ENCODE measurements around the gene ERC1.
A peak's percentile ranks its signal among the peaks of the same experiment; 100 is the strongest.
"Not testable (repeated sequence)": the region's sequence is repeated elsewhere in the genome, so short reads cannot be mapped to it uniquely, and the experiment has no call there.

Gene ERC1

GRCh38 chr12:1305791-1306500, 314.9 kb downstream of the ERC1 start:
- H3K4me3 ChIP-seq = no peak overlapping the region
- H3K27me3 ChIP-seq (ENCODE audit: low read depth) = no peaks in the 10 kb centered on the region
- in situ Hi-C loops (cut with MboI; ENCODE audit: low sequenced_read_pairs) = no loop called here
- H3K36me3 ChIP-seq (replicated peaks) = no peaks in the 10 kb centered on the region; the same call in 1 of the 2 replicates
- H3K9me3 ChIP-seq = no peaks in the 10 kb centered on the region
- H3K4me1 ChIP-seq = no peaks in the 10 kb centered on the region
- DNase-seq (ENCODE audit: low spot score in 2 of 2) = no peak

- H3K36me3 ChIP-seq (replicated peaks) = no peaks in the 10 kb centered on the region; the same call in 1 of the 2 replicates
- in situ Hi-C loops (cut with MboI; ENCODE audit: low sequenced_read_pairs) = no loop called here
- H3K27me3 ChIP-seq (ENCODE audit: low read depth) = no peaks in the 10 kb centered on the region
- DNase-seq (ENCODE audit: low spot score in 2 of 2) = no peak
- no peak overlapping the region for H3K4me3 ChIP-seq
- H3K4me1 ChIP-seq = no peaks in the 10 kb centered on the region
- no peaks in the 10 kb centered on the region for H3K9me3 ChIP-seq
These were observed 315.8 kb downstream of the ERC1 start for GRCh38 chr12:1306817-1307216.

GRCh38 chr12:1307796-1308195, 316.8 kb downstream of the ERC1 start:
- Histone ChIP-seq H3K4me1 (no peaks in the 10 kb centered on the region), H3K27me3 (ENCODE audit: low read depth) (no peaks in the 10 kb centered on the region), H3K36me3 (replicated peaks) (no peaks in the 10 kb centered on the region; the same call in 1 of the 2 replicates), H3K4me3 (no peak overlapping the region), H3K9me3 (no peaks in the 10 kb centered on the region)
- DNase-seq (ENCODE audit: low spot score in 2 of 2) = no peak
- in situ Hi-C loops (cut with MboI; ENCODE audit: low sequenced_read_pairs) = no loop called here

DNA sequence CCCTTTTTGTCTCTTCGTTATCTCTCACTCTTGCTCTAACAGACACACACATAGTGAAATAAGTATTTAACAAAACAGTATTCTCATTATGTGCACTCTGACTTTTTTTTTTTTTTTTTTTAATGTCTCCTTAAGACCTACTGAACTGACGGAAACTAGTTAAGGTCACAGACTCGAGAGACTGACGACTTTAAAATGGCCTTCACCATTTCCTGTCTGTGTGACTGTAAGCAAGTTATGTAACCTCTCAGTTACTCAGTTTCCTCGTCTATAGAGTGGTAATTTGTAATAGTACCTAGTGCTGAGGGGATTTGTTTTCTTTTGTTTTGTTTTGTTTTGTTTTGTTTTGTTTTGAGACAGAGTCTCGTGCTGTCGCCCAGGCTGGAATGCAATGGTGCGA, 318.6 kb downstream of the ERC1 start:
- Histone ChIP-seq H3K27me3 (ENCODE audit: low read depth) (no peaks in the 10 kb centered on the region), H3K36me3 (replicated peaks) (no peaks in the 10 kb centered on the region; the same call in 1 of the 2 replicates), H3K4me3 (no peak overlapping the region), H3K9me3 (no peaks in the 10 kb centered on the region), H3K4me1 (no peaks in the 10 kb centered on the region)
- in situ Hi-C loops (cut with MboI; ENCODE audit: low sequenced_read_pairs) = no loop called here
- no peak for DNase-seq (ENCODE audit: low spot score in 2 of 2)

DNA sequence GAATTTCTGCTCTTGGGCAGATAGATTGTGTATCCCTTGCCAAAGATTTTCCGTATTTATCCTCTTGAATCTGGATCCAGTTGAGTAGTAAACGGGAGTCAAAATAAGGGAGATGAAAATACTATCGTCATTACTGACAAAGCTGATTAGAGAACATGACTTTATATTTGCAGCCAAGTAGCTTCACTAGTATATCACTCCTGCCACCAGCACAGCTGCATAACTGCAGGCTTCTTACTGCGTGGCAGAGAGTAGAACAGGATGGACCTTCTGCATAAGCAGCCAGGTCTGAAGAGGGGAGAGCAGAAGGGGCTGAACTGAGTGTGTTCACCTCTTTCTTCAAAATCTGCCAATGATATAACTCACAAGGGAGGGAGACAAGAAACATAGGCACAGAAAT, 319.6 kb downstream of the ERC1 start:
- H3K27me3 ChIP-seq (ENCODE audit: low read depth) = no peaks in the 10 kb centered on the region
- no peaks in the 10 kb centered on the region for H3K9me3 ChIP-seq
- H3K4me1 ChIP-seq = no peaks in the 10 kb centered on the region
- H3K4me3 ChIP-seq = no peak overlapping the region
- H3K36me3 ChIP-seq (replicated peaks) = no peaks in the 10 kb centered on the region; the same call in 1 of the 2 replicates
- DNase-seq (ENCODE audit: low spot score in 2 of 2) = no peak
- in situ Hi-C loops (cut with MboI; ENCODE audit: low sequenced_read_pairs) = no loop called here

DNA sequence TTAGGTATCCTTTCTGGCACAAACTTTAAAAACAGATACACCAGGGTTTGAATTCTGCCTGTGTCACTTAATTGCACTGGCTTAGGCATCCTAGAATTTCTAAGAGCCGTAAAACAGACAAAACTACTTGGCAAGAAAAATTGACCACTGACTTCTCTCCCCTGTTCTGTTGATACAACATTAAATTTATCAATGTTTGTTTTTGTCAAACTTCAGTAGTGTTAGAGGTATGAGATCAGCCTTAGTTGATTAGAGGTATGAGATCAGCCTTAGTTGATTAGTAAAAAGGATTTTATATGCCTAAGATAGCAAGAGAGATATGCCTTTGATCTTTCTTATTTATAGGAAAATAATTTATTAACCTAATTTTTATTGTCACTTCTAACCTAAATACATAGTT, 320.1 kb downstream of the ERC1 start:
- H3K27me3 ChIP-seq (ENCODE audit: low read depth) = no peaks in the 10 kb centered on the region
- H3K9me3 ChIP-seq = no peaks in the 10 kb centered on the region
- no peaks in the 10 kb centered on the region for H3K4me1 ChIP-seq
- no peaks in the 10 kb centered on the region for H3K36me3 ChIP-seq (replicated peaks)
- in situ Hi-C loops (cut with MboI; ENCODE audit: low sequenced_read_pairs) = no loop called here
- H3K4me3 ChIP-seq = no peak overlapping the region
- DNase-seq (ENCODE audit: low spot score in 2 of 2) = no peak

GRCh38 chr12:1313906-1314305, 322.9 kb downstream of the ERC1 start:
- no peaks in the 10 kb centered on the region for H3K36me3 ChIP-seq (replicated peaks)

GRCh38 chr12:1314523-1314922, 323.5 kb downstream of the ERC1 start:
- H3K9me3 ChIP-seq = no peaks in the 10 kb centered on the region
- no peak for DNase-seq (ENCODE audit: low spot score in 2 of 2)
- in situ Hi-C loops (cut with MboI; ENCODE audit: low sequenced_read_pairs) = no loop called here
- H3K36me3 ChIP-seq (replicated peaks) = no peaks in the 10 kb centered on the region
- H3K4me1 ChIP-seq = peaks cover 16% of the 10 kb centered on the region
- H3K4me3 ChIP-seq = no peak overlapping the region
- H3K27me3 ChIP-seq (ENCODE audit: low read depth) = no peaks in the 10 kb centered on the region

More at GRCh38 chr12:1313906-1314305, 322.9 kb downstream of the ERC1 start:
- Histone ChIP-seq H3K27me3 (ENCODE audit: low read depth) (no peaks in the 10 kb centered on the region), H3K4me1 (peaks cover 12% of the 10 kb centered on the region), H3K9me3 (no peaks in the 10 kb centered on the region), H3K4me3 (no peak overlapping the region)
- no peak for DNase-seq (ENCODE audit: low spot score in 2 of 2)
- in situ Hi-C loops (cut with MboI; ENCODE audit: low sequenced_read_pairs) = no loop called here

DNA sequence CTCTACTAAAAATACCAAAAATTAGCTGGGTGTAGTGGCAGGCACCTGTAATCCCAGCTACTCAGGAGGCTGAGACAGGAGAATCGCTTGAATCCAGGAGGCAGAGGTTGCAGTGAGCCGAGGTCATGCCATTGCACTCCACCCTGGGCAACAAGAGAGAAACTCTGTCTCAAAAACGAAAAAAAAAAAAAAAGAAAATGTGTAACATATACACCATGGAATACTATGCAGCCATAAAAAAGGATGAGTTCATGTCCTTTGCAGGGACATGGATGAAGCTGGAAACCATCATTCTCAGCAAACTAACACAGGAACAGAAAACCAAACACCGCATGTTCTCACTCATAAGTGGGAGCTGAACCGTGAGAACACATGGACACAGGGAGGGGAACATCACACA, 326.0 kb downstream of the ERC1 start:
- H3K9me3 ChIP-seq; H3K4me3 ChIP-seq; in situ Hi-C loops (cut with MboI; ENCODE audit: low sequenced_read_pairs); H3K27me3 ChIP-seq (ENCODE audit: low read depth); H3K36me3 ChIP-seq (replicated peaks); DNase-seq (ENCODE audit: low spot score in 2 of 2): not testable (repeated sequence)
- peaks cover 16% of the 10 kb centered on the region for H3K4me1 ChIP-seq

DNA sequence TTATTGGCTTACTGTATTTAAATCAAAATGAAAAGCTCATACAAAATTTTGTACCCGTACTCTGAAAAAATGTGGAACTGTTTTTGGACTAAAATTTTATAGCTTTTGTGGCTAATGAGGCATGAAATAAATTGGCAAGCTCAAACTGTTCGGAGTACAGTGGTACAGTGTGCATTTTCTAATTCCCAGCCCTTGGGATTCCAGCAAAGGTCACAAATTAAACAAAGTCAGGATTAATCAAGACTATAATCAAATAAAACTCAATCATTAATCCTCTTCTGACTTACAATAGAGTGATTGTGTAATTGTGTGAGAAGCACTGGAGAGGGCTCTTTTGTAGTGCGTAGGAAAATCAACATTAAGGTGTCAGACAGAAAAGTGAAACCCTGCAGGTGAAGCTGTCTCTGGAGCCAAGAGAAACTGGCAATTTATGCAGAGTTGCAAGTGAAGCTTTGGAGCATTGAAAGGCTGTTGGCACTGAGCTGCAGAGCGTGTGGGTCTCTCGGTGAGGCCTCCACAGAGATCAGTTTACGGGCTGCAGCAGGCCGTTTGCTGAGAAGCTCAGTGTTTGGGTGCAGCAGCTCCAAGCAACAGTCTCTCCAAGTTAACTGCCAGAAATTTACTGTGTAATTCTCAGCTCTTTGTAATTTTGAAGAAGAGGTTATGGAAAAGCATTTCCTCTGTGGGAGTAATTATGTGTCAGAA, 327.5 kb downstream of the ERC1 start:
- Histone ChIP-seq H3K36me3 (replicated peaks) (no peaks in the 10 kb centered on the region), H3K4me3 (no peak overlapping the region), H3K4me1 (peaks cover 16% of the 10 kb centered on the region), H3K27me3 (ENCODE audit: low read depth) (no peaks in the 10 kb centered on the region), H3K9me3 (no peaks in the 10 kb centered on the region)
- DNase-seq (ENCODE audit: low spot score in 2 of 2) = peak; percentile 56 to 64
- in situ Hi-C loops (cut with MboI; ENCODE audit: low sequenced_read_pairs) = no loop called here

GRCh38 chr12:1319212-1319611, 328.2 kb downstream of the ERC1 start:
- Histone ChIP-seq H3K4me1 (peaks cover 16% of the 10 kb centered on the region), H3K4me3 (no peak overlapping the region), H3K9me3 (no peaks in the 10 kb centered on the region), H3K27me3 (ENCODE audit: low read depth) (no peaks in the 10 kb centered on the region), H3K36me3 (replicated peaks) (no peaks in the 10 kb centered on the region)
- in situ Hi-C loops (cut with MboI; ENCODE audit: low sequenced_read_pairs) = no loop called here
- DNase-seq (ENCODE audit: low spot score in 2 of 2) = no peak

DNA sequence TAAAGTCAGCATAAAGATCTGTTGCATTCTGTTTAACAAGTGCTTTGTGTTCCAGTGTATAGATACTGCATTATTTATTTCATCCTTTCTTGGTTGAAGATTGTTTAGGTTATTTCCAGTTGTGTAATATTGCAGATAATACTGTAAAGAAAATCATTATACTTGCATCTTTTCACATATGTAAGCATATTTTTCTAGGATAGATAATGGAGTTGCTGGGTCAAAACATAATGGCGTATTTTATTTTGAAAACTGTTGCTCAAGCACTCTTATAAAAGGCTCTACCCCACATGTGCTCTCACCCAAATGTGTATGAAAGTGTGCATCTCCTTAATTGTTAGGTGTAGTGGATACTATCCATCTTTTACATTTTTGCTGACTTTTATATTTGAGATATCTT, 329.0 kb downstream of the ERC1 start:
- in situ Hi-C loops (cut with MboI; ENCODE audit: low sequenced_read_pairs) = no loop called here
- Histone ChIP-seq H3K27me3 (ENCODE audit: low read depth) (no peaks in the 10 kb centered on the region), H3K4me3 (no peak overlapping the region), H3K4me1 (peaks cover 16% of the 10 kb centered on the region), H3K9me3 (no peaks in the 10 kb centered on the region), H3K36me3 (replicated peaks) (no peaks in the 10 kb centered on the region)
- no peak for DNase-seq (ENCODE audit: low spot score in 2 of 2)

DNA sequence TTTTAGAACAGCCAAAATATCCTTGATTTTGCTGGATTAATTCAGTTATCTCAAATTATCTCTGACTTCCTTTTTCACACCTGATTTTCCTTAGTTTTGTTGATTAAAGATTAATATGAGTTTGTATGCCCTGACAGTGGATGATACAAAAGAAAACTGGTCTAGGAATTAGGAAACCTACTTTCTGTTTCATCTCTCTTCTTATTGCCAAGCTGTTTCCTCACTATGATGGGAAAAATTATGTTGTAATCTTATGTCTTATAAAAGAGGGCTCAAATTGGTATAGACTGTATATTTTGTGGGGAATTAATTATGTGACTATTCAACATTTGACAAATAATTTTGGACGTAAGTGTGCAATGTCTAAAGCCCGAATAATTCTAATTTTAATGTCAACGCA, 331.8 kb downstream of the ERC1 start:
- no peaks in the 10 kb centered on the region for H3K27me3 ChIP-seq (ENCODE audit: low read depth)
- H3K4me1 ChIP-seq = peaks cover 12% of the 10 kb centered on the region
- no peaks in the 10 kb centered on the region for H3K9me3 ChIP-seq
- no peak for DNase-seq (ENCODE audit: low spot score in 2 of 2)
- no peaks in the 10 kb centered on the region for H3K36me3 ChIP-seq (replicated peaks)
- H3K4me3 ChIP-seq = no peak overlapping the region
- in situ Hi-C loops (cut with MboI; ENCODE audit: low sequenced_read_pairs) = no loop called here

DNA sequence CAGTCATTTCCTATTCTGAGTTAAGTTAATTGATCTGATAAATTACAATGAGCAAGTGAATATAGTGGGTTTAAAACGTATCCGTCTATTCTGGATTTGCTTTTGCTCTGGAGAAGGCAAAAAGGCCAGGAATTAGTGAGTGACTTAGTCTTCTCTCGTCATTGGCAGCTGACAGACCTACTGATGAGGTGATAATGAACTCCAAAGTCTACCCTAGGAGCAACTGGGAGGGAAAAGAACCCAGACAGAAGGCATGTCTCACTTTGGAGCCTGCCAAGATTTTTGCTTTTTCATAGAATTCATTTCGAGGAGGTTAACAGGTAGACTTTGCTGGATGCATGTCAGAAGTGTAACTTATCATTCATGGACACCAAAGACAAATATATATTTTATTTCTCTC, 333.1 kb downstream of the ERC1 start:
- DNase-seq (ENCODE audit: low spot score in 2 of 2) = no peak
- in situ Hi-C loops (cut with MboI; ENCODE audit: low sequenced_read_pairs) = no loop called here
- no peak overlapping the region for H3K4me3 ChIP-seq

More for the DNA sequence above, 333.1 kb downstream of the ERC1 start:
- H3K27me3 ChIP-seq (ENCODE audit: low read depth) = no peaks in the 10 kb centered on the region
- no peaks in the 10 kb centered on the region for H3K36me3 ChIP-seq (replicated peaks)
- H3K9me3 ChIP-seq = no peaks in the 10 kb centered on the region
- H3K4me1 ChIP-seq = peaks cover 2% of the 10 kb centered on the region

All from HAP-1 (cell line).